GM12865 (cell line): Measurements from ENCODE around the gene FAM9C.

ENCODE experiments used
- DNase-seq: peaks from one replicate; pipeline ENCODE4 v3.0.0; 2010; ENCODE audit warnings: low read depth
- H3K4me3 ChIP-seq: 2 replicates; pipeline ENCODE4 v1.5.1; 2011; ENCODE audit warnings: mild to moderate bottlenecking, low read depth, low read length, control low read depth
- CTCF ChIP-seq: IDR thresholded peaks from 2 replicates; pipeline ENCODE4 v1.5.1; 2011; ENCODE audit warnings: low read length, control low read depth, low read depth, inconsistent platforms; ENCODE audit not compliant: insufficient read depth; ENCODE audit errors: missing control alignments

The FAM9C gene

GRCh38 chrX:13048280-13048679, 3.9 kb upstream of the FAM9C start:
- TF ChIP-seq CTCF: no peak
- no peak overlapping the region for H3K4me3 ChIP-seq
- no peak for DNase-seq

DNA sequence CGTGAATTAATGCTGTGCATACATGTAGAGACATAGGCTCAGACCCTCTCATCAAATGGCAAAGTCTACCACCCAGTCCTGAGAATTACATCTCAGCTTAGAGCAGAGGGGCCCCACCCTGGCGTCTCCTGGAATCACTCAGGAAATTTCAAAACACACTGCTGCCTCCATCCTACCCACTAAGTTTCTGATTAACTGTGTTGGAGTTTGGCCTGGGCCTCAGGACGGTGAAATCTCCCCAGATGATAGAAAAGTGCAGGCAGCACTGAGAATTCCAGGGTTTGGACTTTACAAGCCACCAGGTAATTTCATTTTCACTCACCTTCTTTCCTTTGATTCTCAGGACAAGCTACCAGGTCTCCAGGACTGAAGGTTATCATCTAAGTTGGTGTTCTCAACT, 3.3 kb upstream of the FAM9C start:
- TF ChIP-seq CTCF: no peak
- no peak overlapping the region for H3K4me3 ChIP-seq
- no peak for DNase-seq

DNA sequence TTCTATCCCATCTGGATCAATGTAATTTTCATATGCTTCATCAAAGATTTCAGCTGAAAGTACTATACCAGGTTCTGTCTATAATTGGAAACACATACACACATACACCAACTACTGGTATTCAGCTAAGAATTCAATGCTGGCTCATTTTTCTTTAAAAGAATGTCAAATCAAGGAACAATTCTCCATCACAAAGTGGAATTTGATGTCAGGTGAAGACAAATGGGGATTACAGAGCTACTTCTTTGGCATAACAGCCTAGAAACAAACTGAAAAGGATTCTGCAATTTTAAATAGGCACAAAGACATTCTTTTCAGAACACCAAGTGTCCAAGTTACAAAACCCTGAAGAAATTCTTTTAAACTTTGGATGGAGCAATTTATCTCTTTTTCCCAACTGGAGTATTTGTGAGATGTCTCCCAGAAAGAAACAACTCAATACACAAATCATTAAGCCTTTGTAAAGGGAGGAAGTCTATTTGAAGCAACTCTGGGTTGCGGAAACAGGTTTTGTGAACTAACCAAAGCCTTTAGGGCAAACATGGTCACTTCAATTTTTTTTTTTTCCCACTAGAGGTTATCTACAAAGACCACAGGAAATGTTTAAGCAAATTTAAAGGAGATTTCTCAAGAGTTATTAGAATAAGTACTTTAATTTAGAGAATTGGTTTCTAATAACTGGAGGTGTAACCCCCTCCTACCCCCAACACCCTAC, 1.9 kb upstream of the FAM9C start:
- peak; percentile 59 for DNase-seq
- H3K4me3 ChIP-seq: no peak overlapping the region
- TF ChIP-seq CTCF: no peak

DNA sequence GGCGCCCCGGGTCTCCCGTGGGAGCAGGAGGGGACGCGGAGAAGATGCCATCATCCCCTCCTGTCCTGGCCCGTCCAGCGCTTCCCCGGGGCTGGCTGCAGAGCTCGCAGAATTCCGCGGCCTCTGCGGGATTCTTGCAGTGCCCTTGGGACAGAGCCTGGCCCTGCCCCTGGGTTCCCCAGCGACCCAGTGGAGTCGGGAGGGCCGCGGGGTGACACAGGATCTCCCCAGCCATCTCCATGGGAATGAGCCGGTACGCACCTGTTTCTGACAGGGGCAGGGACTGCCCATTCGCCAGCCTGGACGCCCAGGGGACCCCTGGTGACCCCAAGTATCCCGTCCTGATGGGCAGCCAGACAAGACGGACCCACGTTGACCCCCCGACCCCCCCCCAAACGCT, 482 bp downstream of the FAM9C start:
- DNase-seq: no peak
- H3K4me3 ChIP-seq: no peak overlapping the region
- TF ChIP-seq CTCF: no peak

GRCh38 chrX:13043138-13043537, 1.3 kb downstream of the FAM9C start:
- no peak overlapping the region for H3K4me3 ChIP-seq
- no peak for DNase-seq
- no peak for TF ChIP-seq CTCF

- DNase-seq: no peak
- TF ChIP-seq CTCF: no peak
Observed at GRCh38 chrX:13036896-13037295, 7.5 kb downstream of the FAM9C start.

GRCh38 chrX:13033193-13033592, 11.2 kb downstream of the FAM9C start:
- no peak overlapping the region for H3K4me3 ChIP-seq
- DNase-seq: no peak
- TF ChIP-seq CTCF: no peak

More at GRCh38 chrX:13036896-13037295, 7.5 kb downstream of the FAM9C start:
- no peak overlapping the region for H3K4me3 ChIP-seq
